ENCODE data around the gene RAI1.

RAI1 gene

GRCh38 chr17:17770632-17771044 lies 89.4 kb downstream of the RAI1 start:
- DNase-seq (ENCODE audit: low read depth) = no peak
- TF ChIP-seq CTCF (IDR thresholded peaks at IDR 0.05; ENCODE audit: control insufficient read depth, extremely low read depth, insufficient read depth) = no peak
- no peak overlapping the region for H3K4me3 ChIP-seq (ENCODE audit: low read depth, low read length)

- no peak for DNase-seq (ENCODE audit: low read depth)
- TF ChIP-seq CTCF (IDR thresholded peaks at IDR 0.05; ENCODE audit: control insufficient read depth, extremely low read depth, insufficient read depth) = no peak
Observed at GRCh38 chr17:17771498-17772201, 90.4 kb downstream of the RAI1 start.

GRCh38 chr17:17772231-17772630 lies 91.0 kb downstream of the RAI1 start:
- no peak for DNase-seq (ENCODE audit: low read depth)
- no peak for TF ChIP-seq CTCF (IDR thresholded peaks at IDR 0.05; ENCODE audit: control insufficient read depth, extremely low read depth, insufficient read depth)
- H3K4me3 ChIP-seq (ENCODE audit: low read depth, low read length) = no peak overlapping the region

More at GRCh38 chr17:17771498-17772201, 90.4 kb downstream of the RAI1 start:
- no peak overlapping the region for H3K4me3 ChIP-seq (ENCODE audit: low read depth, low read length)

GRCh38 chr17:17774009-17774881 lies 93.0 kb downstream of the RAI1 start:
- DNase-seq (ENCODE audit: low read depth) = peak; percentile 58

GRCh38 chr17:17776889-17777288 lies 95.6 kb downstream of the RAI1 start:
- DNase-seq (ENCODE audit: low read depth) = no peak
- TF ChIP-seq CTCF (IDR thresholded peaks at IDR 0.05; ENCODE audit: control insufficient read depth, extremely low read depth, insufficient read depth) = no peak
- no peak overlapping the region for H3K4me3 ChIP-seq (ENCODE audit: low read depth, low read length)

More at GRCh38 chr17:17774009-17774881, 93.0 kb downstream of the RAI1 start:
- no peak overlapping the region for H3K4me3 ChIP-seq (ENCODE audit: low read depth, low read length)
- peak; percentile 73 for TF ChIP-seq CTCF (IDR thresholded peaks at IDR 0.05; ENCODE audit: control insufficient read depth, extremely low read depth, insufficient read depth)

GRCh38 chr17:17778308-17779014 lies 97.2 kb downstream of the RAI1 start:
- H3K4me3 ChIP-seq (ENCODE audit: low read depth, low read length) = no peak overlapping the region
- no peak for DNase-seq (ENCODE audit: low read depth)
- no peak for TF ChIP-seq CTCF (IDR thresholded peaks at IDR 0.05; ENCODE audit: control insufficient read depth, extremely low read depth, insufficient read depth)
